ENCODE results near the gene CENPVL3.
"Not testable (repeated sequence)": the region's sequence is repeated elsewhere in the genome, so short reads cannot be mapped to it uniquely, and the experiment has no call there.

CENPVL3 gene

DNA sequence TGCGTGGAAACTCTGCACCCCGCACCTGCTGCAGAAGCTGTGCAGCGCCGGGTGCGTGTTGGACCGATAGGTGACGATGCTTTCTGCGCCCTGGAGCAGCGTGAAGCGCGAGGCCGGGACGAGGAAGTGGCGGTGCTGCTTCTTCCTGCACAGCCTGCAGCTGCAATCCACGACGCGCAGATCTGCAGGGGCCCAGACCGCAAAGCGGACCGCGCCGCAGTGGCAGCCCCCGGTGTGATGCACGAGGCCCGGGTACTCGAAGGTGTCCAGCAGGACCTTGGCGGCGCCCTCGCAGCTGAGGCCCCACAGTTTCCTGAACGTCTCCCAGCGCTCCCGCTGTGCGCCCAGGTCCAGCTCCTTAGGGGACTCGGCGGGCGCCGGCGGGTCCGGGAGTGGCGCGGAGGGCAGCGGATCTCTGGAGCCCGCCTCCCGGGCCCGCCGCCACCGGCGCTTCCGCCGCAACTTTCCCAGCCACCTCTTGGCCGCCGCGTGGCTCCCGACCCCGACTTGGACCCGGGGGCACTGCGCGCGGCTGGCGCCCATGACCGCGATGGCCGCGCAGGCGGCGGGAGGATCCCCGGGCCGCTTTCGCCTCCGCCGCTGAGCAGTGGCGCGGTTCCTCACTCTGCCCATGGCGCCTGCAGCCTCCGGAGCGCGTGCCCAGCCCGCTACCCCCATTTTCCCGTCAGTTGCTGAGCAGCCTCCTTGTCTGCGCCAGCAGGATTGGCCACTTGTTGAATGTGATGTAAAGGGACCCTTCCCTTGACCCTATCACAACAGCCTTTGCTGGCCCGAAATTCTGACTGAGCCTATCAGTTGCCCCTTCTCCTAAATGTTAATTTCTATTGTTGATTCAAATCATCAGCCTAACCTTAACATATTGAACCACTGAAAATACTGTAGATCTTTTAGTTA lies at the start of gene CENPVL3:
CENPVL3 (minus strand) TSS at position 672 of the 915 bp plus-strand sequence; CDS start at position 633, 39 bp downstream.
- H3K4me3 ChIP-seq (ENCODE audit: low read length); DNase-seq (ENCODE audit: low read depth): not testable (repeated sequence)

DNA sequence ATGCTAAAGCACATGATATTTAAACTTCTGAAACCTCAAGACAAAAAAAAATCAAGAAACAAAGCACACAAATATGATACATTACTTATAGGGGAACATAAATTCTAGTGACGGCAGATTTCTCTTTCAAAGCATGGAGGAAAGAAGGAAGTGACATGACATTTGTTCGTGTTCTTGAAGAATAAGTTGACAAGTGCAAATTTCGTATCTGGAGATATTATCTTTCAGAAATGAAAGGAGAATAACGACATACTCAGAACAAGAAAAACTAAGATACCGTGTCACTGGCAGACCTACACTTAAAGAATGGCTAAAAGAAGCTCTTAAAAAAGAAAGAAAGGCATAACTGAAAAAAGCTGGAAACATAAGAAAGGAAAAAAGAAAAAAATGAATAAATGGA lies 47.3 kb upstream of the CENPVL3 start:
- TF ChIP-seq, protein P1, sequence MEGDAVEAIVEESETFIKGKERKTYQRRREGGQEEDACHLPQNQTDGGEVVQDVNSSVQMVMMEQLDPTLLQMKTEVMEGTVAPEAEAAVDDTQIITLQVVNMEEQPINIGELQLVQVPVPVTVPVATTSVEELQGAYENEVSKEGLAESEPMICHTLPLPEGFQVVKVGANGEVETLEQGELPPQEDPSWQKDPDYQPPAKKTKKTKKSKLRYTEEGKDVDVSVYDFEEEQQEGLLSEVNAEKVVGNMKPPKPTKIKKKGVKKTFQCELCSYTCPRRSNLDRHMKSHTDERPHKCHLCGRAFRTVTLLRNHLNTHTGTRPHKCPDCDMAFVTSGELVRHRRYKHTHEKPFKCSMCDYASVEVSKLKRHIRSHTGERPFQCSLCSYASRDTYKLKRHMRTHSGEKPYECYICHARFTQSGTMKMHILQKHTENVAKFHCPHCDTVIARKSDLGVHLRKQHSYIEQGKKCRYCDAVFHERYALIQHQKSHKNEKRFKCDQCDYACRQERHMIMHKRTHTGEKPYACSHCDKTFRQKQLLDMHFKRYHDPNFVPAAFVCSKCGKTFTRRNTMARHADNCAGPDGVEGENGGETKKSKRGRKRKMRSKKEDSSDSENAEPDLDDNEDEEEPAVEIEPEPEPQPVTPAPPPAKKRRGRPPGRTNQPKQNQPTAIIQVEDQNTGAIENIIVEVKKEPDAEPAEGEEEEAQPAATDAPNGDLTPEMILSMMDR (IDR thresholded peaks at IDR 0.05; ENCODE audit: insufficient read depth, low read depth, low read length, missing control alignments): no peak
- DNase-seq (ENCODE audit: low read depth): no peak

DNA sequence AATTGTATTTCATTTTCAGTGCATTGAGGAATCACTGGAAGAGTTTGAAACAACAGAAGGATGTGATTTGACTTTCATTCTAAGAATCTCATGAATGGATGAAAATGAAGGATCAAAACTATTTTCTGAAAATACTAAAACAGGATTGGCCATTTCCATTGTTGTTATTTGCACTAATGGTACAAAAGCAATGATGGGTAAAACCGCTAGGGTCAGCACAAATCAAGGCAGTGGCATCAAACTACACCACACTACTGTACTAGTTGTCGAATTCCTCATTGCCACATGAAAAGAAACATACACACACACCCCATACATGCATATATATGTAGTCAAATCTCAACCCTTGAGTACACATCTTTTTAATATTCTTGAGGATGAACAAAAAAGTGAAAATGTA lies 24.7 kb upstream of the CENPVL3 start:
- TF ChIP-seq, protein P1 (IDR thresholded peaks at IDR 0.05; ENCODE audit: insufficient read depth, low read depth, low read length, missing control alignments): no peak
- DNase-seq (ENCODE audit: low read depth): no peak
- H3K4me3 ChIP-seq (ENCODE audit: low read length): no peak overlapping the region

More for the DNA sequence above, 47.3 kb upstream of the CENPVL3 start:
- H3K4me3 ChIP-seq (ENCODE audit: low read length): no peak overlapping the region

DNA sequence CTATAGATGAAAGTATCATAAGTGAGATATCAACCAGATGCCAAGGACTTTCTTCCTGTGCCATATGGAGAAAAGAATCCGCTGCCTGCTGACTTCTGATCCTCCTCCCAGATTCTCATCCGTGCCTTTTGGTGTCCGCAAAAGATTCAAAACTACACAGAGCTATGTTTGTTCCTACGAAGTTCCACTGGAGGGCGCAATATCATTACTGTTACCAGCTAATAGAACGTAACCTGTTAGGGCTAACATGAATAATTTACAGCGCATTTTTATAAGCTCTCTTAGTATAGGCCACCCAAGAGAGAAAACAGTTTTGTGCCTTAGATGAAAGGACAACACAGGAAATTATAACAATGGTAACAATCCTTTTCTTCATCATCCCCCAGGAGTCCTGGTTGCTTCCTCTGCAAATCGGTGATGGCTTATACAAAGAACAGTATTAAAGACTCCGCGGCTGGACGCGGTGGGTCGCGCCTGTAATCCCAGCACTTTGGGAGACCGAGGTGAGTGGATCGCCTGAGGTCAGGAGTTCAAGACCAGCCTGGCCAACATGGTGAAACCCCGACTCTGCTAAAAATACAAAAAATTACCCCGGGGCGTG lies 22.8 kb upstream of the CENPVL3 start:
- TF ChIP-seq, protein P1 (IDR thresholded peaks at IDR 0.05; ENCODE audit: insufficient read depth, low read depth, low read length, missing control alignments): peak; percentile 54
- H3K4me3 ChIP-seq (ENCODE audit: low read length): no peak overlapping the region
- peak; percentile 58 for DNase-seq (ENCODE audit: low read depth)

DNA sequence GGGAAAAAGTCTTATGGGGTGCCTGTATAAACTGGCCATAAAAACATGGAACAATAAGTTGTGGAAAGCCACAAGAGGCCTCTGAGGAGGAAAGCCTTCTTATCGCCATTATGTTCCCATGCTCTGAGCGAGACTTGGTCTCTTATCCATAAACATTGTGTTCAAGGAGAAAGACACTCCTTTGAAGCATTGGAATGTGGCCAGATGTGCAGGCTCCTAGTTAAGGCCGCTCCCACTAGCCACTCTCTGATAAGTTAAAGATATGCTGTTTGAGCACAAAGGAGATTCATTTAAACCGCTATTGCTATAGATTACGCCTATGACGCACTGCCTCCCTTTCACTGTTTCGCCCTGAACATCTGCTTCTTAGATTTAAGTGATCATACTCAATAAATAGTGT lies 17.8 kb upstream of the CENPVL3 start:
- not testable (repeated sequence) for H3K4me3 ChIP-seq (ENCODE audit: low read length); DNase-seq (ENCODE audit: low read depth)

DNA sequence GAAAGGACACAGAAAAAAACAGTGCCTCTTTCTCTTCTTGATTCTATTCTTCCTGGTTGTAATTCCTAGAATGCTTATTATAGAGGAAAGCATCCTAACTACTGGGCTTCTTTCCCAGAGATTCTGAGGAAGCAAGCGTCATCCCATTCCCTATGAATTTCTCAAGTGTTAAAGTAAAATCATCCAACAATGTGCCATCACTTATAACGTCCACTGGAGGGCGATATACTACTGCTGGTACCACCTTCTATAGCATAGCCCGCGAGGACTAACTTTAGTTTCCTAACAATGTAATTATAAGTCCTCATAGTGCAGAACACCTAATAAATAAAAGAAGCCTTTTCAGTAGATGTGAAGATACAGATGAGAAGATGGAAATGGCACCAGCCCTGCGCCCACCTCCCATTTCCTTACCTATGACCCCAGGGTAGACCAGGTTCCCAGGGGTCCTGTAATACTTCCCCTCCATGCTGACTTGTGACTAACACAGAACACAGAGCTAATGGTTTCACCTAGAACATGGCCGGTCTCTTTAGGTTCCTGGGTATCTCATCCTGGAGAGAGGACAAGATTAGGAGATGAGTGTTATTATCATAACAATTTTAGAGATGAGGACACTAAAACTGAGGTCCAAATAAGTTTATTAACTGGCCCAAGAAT lies 4.2 kb downstream of the CENPVL3 start:
- no peak overlapping the region for H3K4me3 ChIP-seq (ENCODE audit: low read length)
- TF ChIP-seq, protein P1 (IDR thresholded peaks at IDR 0.05; ENCODE audit: insufficient read depth, low read depth, low read length, missing control alignments): peak; percentile 58
- peak; percentile 51 for DNase-seq (ENCODE audit: low read depth)

DNA sequence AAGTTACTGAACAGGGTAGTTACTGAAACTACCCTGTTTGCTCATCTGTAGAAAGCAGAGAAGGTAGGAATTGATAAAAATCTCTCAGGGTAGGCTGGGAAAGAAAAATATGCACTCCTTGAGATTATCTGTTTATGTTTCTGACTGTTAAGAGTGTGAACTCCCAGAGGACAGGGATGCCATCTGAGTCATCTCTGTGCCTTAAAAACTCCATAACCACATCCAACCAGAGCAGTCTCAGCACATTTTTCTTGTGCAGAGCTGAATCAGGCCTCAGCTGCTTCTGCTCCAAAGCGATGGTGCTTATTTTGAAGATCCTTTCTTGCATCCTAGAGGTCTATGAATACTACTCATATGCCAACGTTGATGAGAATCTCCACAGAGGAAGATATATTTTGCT lies 9.9 kb downstream of the CENPVL3 start:
- no peak for DNase-seq (ENCODE audit: low read depth)
- H3K4me3 ChIP-seq (ENCODE audit: low read length): no peak overlapping the region
- TF ChIP-seq, protein P1 (IDR thresholded peaks at IDR 0.05; ENCODE audit: insufficient read depth, low read depth, low read length, missing control alignments): no peak
